CD4-positive, alpha-beta T cell treated with Interleukin-15 for 1 hour (primary cell): Measurements from ENCODE around the gene NIT2.
A peak's percentile ranks its signal among the peaks of the same experiment; 100 is the strongest.
"Not testable (repeated sequence)": the region's sequence is repeated elsewhere in the genome, so short reads cannot be mapped to it uniquely, and the experiment has no call there.

Experiments
- DNase-seq: peaks from one replicate; pipeline ENCODE4 v3.0.0-alpha.2; 2020

The NIT2 gene, protein sequence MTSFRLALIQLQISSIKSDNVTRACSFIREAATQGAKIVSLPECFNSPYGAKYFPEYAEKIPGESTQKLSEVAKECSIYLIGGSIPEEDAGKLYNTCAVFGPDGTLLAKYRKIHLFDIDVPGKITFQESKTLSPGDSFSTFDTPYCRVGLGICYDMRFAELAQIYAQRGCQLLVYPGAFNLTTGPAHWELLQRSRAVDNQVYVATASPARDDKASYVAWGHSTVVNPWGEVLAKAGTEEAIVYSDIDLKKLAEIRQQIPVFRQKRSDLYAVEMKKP

DNA sequence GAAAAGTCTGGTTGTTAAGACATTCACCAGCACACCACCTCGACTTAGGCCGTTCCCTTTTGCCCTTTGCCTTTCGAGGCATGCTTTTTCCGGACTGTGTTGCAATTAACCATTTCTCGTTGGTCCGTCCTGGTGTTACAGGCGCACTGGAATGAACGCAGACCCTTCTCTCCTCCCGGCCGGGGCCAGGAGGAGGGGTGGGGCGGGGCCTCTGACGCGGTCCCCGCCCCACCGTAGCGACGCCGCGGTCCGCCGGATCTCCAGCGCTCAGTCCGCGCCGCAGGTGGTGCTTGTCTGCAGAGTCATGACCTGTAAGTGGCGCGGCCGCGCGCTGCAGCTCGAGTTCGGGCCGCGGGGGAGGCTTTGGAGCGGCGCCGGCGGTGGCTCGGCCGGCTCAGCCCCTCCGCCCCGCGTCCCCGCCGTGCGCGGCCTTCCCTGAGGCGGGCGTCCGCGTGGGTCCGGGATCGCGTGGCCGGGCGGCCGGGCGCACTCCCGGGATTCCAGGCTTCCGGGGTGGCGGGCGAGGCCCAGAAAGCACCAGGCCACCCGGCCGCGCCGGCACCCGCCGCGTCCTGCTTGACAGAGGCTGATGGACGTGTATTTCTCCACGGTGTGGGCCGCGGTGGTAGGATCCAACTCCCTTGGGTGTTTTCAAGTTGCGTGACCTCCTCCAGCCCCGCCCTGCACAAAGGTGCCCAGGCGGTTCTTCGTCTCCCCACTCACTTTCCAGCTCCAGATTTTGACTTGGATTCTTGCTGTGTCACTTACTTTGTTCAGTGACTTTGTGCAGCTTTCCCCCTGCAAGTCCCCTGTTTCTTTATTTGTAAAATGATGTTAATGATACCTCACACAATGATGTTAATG lies at the start of gene NIT2:
Gene NIT2 (plus strand): TSS at position 270 of the 864 bp plus-strand sequence. CDS start 35 bp downstream, at position 305.
- peak; percentile 82 for DNase-seq

DNA sequence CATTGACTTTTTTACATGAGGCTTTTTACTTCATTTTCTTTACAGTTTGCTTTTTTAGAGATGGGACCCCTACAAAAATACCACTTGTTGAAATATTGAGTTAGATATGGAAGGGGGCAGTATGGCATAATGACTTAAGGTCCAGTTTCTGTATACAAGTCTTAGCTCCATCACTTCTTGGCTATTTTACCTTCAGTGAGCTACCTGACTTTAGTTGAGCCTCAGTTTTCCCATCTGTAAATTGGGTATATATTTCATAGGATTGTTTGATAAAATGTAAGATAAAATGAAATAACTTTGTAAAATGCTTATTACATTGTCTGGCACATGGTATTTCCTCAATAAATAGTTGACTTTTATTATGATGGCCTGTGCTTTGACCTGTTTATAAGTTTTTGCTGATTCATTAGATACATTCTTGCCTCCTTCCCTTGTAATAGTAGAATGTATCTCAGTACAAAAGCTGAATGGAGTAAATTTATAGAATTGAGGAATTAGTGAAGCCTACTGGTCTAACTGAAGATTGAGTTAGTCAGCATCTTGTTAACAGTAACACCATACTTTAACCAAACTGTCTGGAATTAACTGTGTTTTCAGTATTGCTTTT lies 46.2 kb upstream of the NIT2 start:
- DNase-seq: no peak

DNA sequence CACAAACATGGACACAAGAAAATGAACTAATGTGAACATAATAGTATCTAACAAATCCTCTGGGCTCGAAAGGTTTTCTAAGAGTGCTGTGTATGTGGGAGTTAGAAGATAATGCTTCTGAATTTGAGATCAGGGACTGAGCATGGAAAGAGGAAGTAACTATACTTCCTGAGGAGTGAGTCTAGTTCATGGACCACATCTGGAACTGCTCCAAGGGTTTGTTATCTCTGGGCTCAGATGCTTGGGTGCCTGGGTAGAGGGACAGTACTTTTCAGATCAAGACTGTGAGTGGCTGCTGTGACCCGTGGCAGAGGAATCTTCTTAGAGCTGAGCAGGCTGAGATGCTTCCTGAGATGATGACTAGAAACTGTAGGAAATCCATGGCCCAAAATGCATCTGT lies 45.2 kb upstream of the NIT2 start:
- no peak for DNase-seq

DNA sequence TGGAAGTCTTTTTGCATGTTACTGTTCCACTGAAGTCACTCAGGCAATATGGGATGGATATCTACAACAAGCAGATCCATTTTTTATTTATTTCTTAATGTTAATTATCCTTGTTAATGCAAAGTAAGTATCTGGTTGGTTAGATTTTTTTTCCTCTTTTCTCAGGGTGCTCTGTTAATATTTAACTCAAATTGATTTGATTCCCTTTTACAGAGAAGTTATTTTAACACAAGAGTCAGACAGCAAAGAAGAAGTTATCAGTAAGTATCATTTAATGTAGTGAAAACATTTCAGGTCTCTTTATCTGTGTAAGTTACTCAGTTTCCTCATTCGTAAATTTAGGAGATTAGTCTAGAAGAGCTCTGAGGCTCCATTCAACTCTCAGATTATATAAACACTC lies 39.5 kb upstream of the NIT2 start:
- no peak for DNase-seq

DNA sequence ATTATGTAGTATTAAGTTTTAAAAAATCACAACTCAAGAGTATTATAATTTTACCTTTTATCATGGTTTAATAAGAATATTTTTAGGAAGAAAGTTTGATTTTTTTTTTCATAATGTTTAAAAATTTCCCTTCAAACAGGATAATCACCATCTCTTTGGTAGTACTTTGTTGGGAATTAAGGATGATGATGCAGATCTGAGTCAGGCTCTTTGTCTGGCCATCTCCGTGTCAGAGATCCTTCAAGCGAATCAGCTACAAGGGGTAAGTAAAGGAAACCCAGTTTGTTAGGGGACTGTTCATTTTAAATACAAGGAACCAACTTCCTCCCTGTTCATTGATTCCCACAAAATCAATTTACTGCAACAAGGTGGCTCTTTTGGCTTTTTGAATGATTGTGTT lies 36.8 kb upstream of the NIT2 start:
- no peak for DNase-seq

DNA sequence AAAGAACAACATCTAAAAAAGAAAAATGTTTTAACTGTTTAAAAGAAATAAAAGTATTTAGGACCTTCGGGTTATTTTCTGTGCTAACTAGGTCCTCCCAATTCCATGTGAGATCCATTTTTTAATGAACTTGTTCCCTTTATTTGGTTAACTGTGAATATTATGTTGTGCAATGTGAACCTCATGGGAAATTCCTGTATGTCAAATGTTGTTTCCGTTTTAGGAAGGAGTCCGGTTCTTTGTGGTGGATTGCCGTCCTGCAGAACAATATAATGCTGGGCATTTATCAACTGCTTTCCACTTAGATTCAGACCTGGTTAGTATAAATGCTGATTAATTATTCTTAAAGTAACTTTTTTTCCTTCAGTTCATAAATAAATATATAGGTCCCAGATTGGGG lies 35.5 kb upstream of the NIT2 start:
- DNase-seq: no peak

DNA sequence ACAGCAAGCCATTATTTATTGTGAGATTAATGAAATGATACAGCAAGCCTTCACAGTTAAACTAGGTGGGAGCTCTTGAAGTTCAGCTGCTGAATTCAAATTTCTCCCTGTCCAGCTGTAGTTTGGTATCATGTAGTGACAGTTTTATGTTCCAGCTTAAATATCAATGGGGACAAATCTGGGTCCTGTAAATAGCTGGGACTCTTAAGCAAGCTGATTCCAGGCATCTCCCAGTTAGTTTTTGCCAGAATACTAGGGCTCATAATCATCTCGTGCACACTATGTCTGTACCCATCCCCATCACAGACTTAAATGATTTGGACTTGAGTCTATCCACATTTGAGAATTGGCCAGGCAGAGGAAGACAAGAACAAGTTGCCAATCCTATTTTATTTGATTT lies 27.9 kb upstream of the NIT2 start:
- no peak for DNase-seq

DNA sequence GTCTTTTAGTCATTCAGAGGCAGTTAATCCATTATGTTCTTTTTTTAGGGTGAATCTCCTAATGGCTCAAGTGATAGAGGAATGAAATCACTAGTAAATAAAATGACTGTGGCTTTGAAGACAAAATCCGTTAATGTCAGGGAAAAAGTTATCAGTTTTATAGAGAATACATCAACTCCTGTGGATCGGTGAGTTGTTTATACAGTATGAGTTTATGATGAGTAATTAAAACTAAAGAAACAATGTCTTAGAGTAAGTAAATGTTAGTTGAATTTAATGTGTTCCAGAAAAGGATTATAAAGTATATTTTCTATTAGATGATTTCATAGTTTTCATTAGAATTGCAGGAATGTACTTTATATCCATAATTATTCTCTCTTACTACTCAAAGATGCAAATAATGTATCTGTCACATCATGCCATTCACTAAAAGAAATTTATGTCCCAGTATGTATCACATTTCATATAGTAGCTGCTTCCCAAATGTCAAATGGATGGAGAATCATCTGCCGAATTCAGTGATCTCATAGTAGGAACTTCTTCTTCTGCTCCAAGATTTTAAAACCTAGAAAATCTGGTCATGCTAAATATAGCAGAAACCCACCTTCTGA lies 24.1 kb upstream of the NIT2 start:
- DNase-seq: no peak

DNA sequence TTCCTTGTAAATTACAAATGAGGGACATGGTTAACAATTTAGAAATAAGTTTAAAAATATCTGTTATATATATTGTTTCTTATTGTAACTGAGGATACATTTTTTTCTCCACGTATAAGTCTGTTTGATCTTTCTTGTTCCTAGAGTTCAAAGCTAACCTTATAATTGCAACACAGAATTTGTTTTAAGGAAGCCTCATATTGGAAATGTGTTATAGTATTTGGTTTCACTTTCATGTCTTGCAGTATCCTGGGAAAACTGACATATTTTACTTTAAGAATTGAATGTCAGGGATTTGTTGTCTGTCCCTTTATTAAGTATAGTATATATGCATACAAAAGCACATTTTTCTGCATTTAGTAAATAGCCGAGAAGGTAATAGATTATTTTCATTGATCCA lies 23.5 kb upstream of the NIT2 start:
- no peak for DNase-seq

DNA sequence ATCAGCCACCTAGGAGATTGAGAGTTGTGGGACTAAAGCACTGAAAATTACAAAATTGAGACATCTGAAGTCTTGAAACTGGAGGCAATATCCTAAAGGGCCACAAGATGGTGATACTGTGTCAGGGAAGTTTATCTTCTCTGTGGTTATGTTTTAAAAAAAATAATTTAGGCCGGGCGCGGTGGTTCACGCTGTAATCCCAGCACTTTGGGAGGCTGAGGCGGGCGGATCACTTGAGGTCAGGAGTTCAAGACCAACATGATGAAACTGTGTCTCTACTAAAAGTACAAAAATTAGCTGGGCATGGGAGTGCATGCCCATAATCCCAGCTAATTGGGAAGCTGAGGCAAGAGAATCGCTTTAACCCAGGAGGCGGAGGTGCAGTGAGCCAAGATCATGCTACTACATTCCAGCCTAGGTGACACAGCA lies 17.9 kb upstream of the NIT2 start:
- no peak for DNase-seq

DNA sequence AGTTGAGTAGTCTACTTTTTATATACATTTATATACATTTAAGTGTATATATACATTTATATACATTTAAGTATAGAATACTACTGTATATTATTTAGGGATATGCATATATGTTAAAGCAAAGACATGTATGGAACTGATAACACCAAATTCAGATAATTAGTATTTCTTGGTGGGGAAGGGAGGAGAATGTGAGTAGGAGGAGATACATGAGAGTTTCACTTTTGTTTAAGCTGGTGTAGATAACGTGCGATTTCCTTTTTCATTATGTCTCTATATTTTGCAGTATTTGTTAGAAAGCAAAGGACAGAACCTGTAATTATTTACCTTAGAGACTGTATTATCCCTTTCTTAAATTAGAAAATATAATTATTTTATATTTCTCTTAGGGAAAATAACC lies 16.6 kb upstream of the NIT2 start:
- no peak for DNase-seq

DNA sequence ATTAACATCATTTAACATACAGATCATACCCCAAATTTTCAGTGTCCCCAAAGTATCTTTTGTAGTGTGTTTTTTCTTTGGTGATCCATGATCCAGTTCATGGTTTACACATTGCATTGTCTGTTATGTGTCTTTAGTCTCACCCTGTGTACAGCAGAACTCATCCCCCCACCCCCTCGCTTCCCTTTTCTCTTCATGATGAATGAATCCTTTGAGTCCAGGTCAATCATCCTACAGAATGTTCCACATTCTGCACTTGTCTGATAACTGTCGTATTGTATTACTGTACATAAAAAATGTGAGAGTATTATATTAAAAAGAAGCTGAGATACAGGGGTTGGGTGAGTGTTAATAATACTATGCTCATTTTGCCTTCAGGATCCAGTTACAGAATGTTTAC lies 14.6 kb upstream of the NIT2 start:
- DNase-seq: no peak

DNA sequence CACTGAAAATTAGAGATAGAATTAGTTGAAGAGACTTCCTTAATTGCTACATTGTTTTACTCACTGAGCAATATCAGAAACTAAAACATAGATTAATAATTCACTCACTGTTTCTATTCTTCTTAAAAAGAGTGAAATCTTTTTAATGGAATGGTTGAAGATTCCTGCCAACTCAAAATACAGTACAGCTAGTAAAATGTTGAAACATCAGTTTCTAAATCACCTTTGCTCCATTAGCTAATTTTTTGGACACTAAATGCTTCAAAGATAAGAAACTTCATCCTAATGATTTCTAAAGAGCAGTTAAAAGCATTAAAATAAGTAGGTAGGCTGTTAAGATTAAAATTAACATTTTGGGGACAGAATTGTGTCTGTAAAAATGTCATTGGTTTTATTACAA lies 10.5 kb upstream of the NIT2 start:
- DNase-seq: no peak

DNA sequence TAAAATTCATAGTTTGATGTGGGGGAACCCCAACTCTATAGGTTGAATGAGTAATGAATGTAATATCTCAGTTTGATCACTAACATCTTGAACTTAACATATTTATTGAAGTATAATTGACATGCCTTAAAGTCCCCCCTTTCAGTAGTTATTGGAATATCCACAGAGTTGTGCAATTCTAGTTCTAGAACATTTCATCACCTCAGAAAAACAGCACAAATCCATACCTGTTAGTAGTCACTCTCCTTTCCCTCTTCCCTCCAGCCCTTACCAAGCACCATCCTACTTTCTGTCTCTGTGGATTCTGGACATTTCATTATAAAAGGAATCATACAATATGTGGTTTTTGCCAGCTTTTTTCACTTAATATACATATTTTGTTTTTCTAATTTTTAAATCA lies 8.7 kb upstream of the NIT2 start:
- DNase-seq: no peak

DNA sequence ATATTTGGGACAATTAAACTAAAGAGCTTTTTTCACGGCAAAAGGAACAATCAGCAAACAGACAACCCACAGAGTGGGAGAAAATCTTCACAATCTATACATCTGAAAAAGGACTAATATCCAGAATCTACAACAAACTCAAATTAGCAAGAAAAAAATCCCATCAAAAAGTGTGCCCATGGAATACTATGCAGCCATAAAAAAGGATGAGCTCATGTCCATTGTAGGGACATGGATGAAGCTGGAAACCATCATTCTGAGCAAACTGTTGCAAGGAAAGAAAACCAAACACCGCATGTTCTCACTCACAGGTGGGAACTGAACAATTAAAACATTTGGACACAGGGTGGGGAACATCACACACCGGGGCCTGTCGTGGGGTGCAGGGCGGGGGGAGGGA lies 7.2 kb upstream of the NIT2 start:
- not testable (repeated sequence) for DNase-seq

DNA sequence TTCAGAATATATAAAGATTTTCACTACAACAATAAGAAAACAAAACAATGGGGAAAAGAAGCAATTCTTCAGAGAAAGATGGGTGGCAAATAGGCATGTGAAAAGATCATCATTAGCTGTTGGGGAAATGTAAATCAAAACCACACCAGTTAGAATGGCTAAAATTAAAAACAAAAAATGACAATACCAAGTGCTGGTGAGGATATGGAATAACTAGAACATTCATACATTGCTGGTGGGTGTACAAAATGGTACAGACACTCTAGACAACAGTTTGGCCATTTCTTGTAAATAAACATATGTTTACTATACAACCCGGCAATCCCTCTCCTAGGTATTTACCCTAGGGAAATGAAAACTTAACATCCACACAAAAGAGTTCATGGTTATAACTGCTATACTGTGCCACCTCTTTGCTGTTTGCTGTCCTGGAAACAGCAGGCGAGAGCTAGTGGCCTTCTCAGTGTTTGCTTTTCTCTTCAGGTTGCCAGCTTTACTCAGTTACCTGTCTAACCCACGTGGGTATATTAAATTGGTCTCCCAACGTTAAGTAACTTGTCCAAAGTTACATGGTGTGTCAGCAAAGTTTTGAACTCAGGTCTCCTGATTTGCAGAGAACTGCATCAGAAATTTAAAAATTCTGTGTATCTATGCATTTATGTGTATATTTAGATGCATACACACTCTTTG lies 4.6 kb upstream of the NIT2 start:
- DNase-seq: no peak

DNA sequence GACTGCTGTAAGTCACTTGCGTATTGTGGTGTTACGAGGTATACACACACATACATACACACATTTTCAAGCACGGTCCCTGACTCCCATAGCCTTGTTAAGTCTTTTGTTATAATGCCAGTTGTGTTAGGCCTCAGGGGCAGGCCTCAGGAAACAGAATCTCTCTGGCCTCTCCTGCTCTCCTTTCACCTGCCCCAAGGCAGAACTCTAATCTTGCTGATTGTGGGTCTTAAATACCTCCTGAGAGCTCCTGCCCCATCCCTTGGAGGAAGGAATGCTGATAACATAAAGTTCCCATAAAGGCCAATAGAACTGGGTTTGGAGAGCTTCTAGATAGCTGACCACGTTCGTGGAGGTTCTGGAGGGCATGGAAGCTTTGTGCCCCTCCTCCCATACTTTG lies 3.9 kb upstream of the NIT2 start:
- DNase-seq: no peak

DNA sequence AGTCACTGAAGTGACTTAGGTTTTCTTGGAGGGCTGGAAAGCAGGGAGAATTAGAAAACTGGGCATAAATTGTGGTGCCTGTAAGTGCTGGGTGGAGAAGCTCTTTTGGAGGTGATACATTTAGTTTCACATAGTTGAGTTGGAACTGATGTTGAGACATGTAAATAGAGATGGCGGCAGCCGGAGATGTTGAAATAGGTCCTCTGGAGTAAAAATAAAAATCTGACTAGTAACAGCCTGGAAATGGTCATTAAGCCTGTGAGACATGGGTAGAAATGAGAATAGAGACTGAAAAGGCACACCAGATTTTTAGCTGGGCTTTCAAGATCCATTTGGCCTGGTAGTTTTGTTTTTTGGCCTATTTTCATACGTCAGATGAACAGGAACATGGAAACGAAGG lies 2.9 kb upstream of the NIT2 start:
- DNase-seq: no peak

DNA sequence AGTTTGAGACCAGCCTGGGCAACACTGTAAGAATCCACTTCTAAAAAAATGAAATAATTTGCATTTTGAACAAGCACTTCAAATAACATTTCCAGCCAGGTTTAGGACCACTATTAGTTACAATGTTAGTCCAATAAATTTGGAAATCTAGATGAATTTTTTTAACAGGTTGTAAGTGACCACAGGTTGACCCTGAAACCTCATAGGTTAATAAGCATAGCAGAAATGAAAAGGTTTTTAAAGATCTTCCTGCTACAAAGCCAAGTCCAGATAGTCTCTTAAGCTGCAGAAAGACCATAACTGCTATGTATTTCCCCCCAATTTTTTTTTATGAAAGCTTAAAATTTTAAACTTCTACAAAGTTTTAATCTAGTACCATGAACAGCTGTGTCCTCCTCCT lies 1.5 kb upstream of the NIT2 start:
- DNase-seq: no peak

DNA sequence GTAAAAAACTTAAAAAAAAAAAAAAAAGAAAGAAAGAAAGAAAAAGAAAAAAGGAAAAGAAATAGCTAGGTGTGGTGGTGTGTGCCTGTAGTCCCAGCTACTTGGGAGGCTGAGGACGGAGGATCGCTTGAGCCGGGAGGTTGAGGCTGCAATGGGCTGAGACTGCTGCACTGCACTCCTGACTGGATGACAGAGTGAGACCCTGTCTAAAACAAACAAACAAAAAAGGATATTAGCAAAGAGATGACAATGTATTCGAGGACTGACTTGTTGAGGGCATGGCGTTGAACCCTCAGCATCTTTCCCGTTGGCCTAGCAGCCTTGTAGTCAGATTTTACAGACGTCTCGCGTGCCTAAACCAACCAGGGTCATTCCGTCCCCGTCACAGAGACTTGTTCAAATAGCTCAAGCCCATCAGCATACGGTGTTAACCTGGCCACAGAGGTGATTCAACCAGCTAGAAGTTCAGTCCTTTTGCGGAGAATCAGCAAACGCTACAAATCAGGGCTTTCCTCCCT lies 528 bp upstream of the NIT2 start:
- DNase-seq: no peak

DNA sequence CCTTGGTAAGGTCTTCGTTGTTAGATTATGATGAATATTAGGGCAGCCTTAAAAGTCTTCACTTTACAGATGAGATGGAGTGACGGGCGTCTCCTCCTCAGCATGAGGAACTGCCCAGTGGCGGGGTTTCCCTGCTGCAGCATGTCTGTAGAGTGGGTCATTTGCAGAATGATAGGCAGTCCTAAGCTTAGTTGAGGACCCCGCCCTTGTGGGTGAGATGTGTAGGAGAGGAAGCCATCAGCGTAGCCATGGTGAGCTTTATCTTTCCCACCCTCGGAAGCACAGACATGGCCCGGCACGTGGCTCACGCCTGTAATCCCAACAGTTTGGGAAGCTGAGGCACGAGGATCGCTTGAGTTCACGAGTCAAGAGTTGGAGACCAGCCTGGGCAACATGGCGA lies 877 bp downstream of the NIT2 start:
- peak; percentile 50 for DNase-seq

DNA sequence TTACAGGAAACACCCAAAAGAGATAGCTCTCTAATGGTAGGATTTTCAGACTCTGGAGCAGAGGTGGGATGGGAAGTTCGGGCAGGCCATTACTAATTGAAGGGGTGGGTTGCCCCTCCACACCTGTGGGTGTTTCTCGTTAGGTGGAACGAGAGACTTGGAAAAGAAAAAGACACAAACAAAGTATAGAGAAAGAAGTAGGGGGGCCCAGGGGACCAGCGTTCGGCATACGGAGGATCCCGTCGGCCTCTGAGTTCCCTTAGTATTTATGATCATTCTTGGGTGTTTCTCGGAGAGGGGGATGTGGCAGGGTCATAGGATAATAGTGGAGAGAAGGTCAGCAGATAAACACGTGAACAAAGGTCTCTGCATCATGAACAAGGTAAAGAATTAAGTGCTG lies 1.7 kb downstream of the NIT2 start:
- DNase-seq: not testable (repeated sequence)

DNA sequence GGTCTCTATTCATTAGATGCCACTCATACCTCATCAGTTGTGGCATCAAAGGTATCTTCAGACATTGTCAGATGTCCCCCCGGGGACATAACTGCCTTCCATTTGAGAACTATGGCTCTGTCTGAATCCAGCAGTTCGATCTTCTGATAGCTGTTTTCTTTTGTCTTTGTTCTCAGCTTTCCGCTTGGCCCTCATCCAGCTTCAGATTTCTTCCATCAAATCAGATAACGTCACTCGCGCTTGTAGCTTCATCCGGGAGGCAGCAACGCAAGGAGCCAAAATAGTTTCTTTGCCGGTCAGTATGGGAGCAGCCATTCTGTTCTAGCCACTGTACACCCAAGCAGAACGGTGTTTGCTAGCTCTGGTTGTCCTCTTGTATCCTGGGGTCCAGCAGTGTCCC lies 4.4 kb downstream of the NIT2 start:
- no peak for DNase-seq
